Progenitor cell of endocrine pancreas (in vitro differentiated cells): ENCODE measurements around the gene GLRX5. TPM values are rescaled to one million over a fixed set of nuclear protein-coding genes. Genes with fewer than 3 reads are reported as not detected.

Experiments
- DNase-seq: peaks from one replicate; pipeline ENCODE4 v3.0.0; 2021; ENCODE audit warnings: low spot score; ENCODE audit not compliant: unreplicated experiment
- H3K27ac Mint-ChIP-seq: 2 replicates; pipeline ENCODE4 v1.8.0; 2021; ENCODE audit warnings: mild to moderate bottlenecking, moderate library complexity, mixed read lengths
- H3K27me3 Mint-ChIP-seq: 2 replicates; pipeline ENCODE4 v1.8.0; 2021; ENCODE audit warnings: mixed read lengths
- H3K36me3 Mint-ChIP-seq: 2 replicates; pipeline ENCODE4 v1.8.0; 2022; ENCODE audit warnings: mixed read lengths; ENCODE audit not compliant: insufficient read depth
- H3K4me1 Mint-ChIP-seq: 2 replicates; pipeline ENCODE4 v1.8.0; 2021; ENCODE audit warnings: low read depth, mixed read lengths
- H3K4me3 Mint-ChIP-seq: 2 replicates; pipeline ENCODE4 v1.8.0; 2021; ENCODE audit warnings: low read depth, mild to moderate bottlenecking, moderate library complexity, mixed read lengths
- H3K9me3 Mint-ChIP-seq: 2 replicates; pipeline ENCODE4 v1.8.0; 2021; ENCODE audit warnings: low read depth, mixed read lengths
- CTCF ChIP-seq: fragments of 200-600 bp; sonication (generic); IDR thresholded peaks from one replicate; pipeline ENCODE4 v1.5.0; 2021; ENCODE audit warnings: antibody characterized with exemption, mild to moderate bottlenecking; ENCODE audit not compliant: unreplicated experiment
- long read RNA-seq: library from polyadenylated mRNA; unstranded; transcript quantifications from one replicate; pipeline ENCODE4 v2.0.0, GENCODE V29; 2020
- total RNA-seq: library from RNA; stranded (reverse); gene quantifications from 2 replicates; pipeline ENCODE4 v1.2.1, GENCODE V29; 2021

The GLRX5 gene
- 53.3 and 54.8 TPM in 2 replicates for total RNA-seq
- long read RNA-seq, partial matches to known transcripts, result 0 of 2 reads
- long read RNA-seq, other reads (novel, unspliced or antisense), result 2 of 2 reads

GRCh38 chr14:95534299-95535225 lies at the start of gene GLRX5:
GLRX5 (plus strand) TSS chr14:95535050; CDS start chr14:95535090, 40 bp downstream.
- H3K27me3 Mint-ChIP-seq, result no peaks in the 10 kb centered on the region
- peaks cover 49% of the 10 kb centered on the region for H3K4me1 Mint-ChIP-seq
- no peaks in the 10 kb centered on the region for H3K36me3 Mint-ChIP-seq
- peak; percentile 20 for TF ChIP-seq CTCF
- DNase-seq, result peak; percentile 96
- peak within 1 kb of the TSS; percentile 96 for H3K27ac Mint-ChIP-seq
- peak within 1 kb of the TSS; percentile 91 for H3K4me3 Mint-ChIP-seq
- no peaks in the 10 kb centered on the region for H3K9me3 Mint-ChIP-seq

DNA sequence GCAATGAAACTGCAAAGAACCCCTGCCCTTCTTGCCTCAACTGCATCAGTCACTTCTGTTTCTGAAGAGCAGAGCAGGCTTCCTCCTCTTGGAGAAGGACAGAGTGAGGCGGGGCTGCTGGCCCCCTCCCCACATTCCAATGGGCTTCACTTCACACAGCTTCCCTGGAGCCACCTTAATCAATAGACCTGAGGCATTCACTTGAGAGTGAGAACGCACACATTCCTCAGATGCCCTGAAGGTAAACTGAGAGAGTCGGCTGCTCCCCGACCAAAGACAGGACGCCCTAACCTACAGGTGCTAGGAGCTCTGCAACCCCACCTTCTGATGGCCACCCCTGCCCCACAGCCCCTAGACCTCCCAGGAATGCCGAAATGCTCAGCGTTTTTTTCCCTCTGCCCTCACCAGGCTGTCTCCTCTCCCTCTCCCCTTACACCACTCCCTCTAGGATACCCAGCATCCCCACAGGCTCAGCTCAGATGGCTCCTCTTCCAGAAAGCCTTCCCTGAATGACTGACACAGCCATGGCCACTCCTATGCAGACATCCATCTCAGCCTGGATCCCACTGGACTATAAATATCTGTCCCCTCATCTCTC lies 49.5 kb upstream of the GLRX5 start:
- DNase-seq, result no peak
- Mint-ChIP-seq H3K4me3 (no peak overlapping the region), H3K36me3 (no peaks in the 10 kb centered on the region), H3K4me1 (peaks cover 22% of the 10 kb centered on the region), H3K9me3 (no peaks in the 10 kb centered on the region), H3K27me3 (peaks cover 10% of the 10 kb centered on the region), H3K27ac (peak overlapping the region; percentile 80)
- TF ChIP-seq CTCF, result no peak

- Mint-ChIP-seq H3K9me3 (no peaks in the 10 kb centered on the region), H3K27me3 (peaks cover 4% of the 10 kb centered on the region), H3K4me3 (no peak overlapping the region), H3K4me1 (peaks cover 19% of the 10 kb centered on the region), H3K27ac (peak overlapping the region; percentile 43), H3K36me3 (no peaks in the 10 kb centered on the region)
- DNase-seq, result no peak
- TF ChIP-seq CTCF, result no peak
Measured at GRCh38 chr14:95486875-95487668, 47.8 kb upstream of the GLRX5 start.

DNA sequence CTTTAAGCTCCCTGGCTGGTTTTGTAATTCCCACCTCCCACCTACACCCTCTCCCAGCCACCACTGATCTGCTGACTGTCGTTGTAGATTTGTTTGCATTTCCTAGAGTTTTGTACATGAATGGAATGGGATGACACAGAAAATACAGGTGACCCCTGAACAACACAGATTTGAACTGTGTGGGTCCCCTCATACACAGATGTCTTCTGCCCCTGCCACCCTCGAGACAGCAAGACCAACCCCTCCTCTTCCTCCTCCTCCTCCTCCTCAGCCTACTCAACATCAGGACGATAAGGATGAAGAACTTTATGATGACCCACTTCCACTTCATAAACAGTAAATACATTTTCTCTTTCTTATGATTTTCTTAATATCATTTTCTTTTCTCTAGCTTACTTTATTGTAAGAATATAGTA lies 47.2 kb upstream of the GLRX5 start:
- Mint-ChIP-seq H3K27me3 (peaks cover 4% of the 10 kb centered on the region), H3K9me3 (no peaks in the 10 kb centered on the region), H3K36me3 (no peaks in the 10 kb centered on the region), H3K27ac (no peak overlapping the region), H3K4me1 (peaks cover 19% of the 10 kb centered on the region), H3K4me3 (no peak overlapping the region)
- no peak for DNase-seq
- no peak for TF ChIP-seq CTCF
